GM18499 (cell line): ENCODE measurements around the gene NEUROD4.

Experiments
- ATAC-seq: cut with Tn5 transposase; IDR thresholded peaks from one replicate; pipeline ENCODE4 v1.9.1; 2021; ENCODE audit warnings: moderate number of reproducible peaks; ENCODE audit not compliant: insufficient read depth, unreplicated experiment

The NEUROD4 gene

DNA sequence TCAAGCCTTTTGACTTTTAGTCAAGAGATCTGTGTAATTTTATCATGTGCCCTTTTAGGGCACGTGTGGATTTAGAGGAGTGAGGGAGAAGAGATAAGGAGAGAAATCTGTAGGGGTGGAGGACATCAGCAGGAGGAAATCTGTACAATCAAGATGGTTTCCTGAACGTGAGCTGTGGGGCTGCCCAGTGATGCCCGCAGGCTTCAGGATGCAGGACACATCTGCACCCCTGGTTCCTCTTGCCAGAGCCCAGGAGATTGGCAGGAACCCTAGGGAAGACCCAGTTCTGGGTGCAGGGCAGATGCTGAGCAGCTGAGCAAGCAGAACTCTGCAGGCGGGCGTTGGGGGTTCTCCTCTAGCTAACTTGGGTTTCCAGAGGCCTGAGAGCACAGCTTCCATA, 23.6 kb upstream of the NEUROD4 start:
- ATAC-seq = no peak

DNA sequence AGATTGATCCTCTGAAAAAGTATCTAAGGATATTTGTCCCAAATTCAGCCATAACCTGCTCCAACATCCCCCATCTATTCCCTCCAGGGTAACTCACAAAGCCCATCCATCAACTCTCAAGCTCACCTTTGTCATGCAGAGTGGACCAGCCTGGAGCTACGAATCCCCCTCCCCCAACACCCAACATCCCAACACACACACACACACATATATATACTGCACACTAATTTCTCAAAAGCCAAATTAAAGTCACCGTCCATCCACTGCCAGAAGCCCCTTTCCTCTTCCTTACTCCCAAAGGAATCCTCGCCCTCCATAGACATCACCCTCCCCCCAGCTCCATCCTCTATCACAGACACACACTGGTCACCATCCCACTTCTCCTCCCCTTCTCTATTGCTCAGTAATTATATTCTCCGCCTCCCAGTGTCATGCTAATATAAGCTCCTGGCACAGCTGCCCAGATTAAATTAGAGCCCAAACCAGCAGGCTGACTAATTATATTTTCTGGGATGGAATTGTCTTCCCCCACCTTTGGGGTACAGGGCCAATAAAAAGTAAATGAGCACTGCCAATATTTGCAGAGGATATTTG, 21.7 kb upstream of the NEUROD4 start:
- ATAC-seq = no peak

DNA sequence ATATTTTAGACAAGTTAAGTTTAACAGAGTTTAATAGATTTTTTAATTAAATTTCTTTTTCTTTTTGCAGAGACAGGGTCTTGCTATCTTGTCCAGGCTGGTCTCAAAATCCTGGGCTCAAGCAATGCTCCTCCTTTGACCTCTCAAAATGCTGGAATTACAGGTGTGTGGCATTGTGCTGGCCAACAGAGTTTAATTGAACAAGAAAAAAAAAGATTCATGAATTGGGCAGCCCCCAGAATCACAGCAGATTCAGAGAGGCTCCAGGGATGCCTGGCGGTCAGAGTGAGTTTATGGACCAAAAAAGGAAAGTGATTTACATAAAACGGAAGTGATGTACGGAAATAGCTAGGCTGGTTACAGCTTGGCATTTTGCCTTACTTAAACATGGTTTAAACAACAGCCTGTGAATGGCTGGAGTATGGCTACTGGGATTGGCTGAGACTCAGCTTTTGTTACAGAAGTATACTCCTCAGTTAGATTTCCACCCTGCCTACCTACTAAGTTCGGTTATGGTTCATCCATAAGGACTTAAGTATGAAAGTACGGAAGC, 20.7 kb upstream of the NEUROD4 start:
- no peak for ATAC-seq

DNA sequence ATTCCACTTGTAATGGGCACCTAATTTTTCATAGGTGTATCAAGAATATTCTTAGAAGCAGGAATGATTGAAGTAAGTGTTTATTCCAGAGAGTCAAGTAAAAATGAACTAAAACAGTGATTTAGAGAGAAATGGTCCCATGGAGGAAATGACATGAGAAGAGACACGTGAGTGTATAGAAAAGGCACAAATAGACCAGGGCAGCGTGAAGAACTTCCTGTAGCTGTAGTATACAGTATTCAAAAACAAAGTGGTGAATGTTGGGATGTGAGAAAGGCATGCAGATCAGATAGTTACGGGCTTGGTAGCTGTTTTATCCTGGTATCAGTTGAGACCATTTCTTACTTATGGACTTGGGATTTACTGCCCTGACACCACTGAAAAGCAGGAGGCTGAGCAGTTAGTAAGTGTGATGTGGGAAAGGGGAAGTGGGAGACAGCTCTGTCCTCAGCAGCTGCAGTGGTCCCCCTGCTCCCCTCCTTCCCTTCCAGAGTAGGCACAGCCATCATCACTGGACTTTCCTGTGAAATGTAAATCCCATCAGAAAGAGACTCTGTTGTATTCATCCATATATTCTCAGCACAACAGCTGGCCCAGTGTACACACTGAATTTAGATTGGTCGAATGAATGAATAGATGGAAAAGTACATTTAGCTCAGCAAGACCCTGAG, 18.4 kb upstream of the NEUROD4 start:
- ATAC-seq = no peak

DNA sequence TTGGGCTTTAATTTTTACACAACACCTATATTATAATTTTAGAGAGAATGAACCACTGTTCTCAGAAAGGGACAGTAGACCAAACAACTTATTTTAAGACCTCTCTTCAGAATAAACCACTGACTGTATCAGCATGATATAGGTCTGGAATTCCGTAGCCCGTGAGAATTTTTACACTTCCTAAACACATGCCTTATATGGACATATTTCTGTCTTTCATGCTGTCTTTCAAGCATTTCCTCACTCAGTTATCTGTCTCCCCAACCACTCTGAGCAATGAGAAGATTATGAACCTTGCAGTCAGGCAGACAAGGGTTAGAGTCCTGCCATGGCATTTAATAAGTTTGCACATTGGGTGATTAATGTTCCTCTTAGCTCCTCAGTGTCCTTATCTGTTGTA, 17.4 kb upstream of the NEUROD4 start:
- no peak for ATAC-seq

DNA sequence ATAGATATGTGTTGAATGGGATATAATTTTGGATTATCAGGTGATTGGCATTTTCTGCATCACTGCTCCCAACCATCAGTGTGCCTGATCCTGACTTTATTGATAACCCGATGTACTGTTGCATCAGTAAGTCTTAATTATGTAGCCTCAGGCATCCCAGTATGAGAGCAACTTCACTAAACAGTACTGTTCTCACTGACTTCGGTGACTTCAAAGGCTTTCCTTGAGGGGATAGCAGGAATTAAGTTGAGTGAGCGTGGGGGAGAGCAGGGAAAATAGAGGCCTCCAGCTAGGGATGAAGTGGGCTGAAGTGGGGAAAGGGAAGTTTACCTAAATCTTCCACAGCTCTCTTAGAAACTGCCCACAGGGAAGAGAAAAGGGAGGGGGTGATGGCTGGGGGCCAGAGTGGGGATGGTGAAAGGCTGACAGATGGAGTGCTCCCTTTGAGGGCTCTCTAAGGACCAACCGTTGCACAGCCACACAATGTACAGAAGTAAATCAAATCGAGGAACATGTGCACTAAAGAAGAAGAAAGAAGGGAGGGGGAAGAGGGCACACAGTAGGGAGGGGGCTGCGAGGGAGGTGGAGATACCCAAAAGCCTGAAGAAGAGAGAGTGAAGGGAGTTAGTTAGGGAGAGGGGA, 10.7 kb upstream of the NEUROD4 start:
- no peak for ATAC-seq

DNA sequence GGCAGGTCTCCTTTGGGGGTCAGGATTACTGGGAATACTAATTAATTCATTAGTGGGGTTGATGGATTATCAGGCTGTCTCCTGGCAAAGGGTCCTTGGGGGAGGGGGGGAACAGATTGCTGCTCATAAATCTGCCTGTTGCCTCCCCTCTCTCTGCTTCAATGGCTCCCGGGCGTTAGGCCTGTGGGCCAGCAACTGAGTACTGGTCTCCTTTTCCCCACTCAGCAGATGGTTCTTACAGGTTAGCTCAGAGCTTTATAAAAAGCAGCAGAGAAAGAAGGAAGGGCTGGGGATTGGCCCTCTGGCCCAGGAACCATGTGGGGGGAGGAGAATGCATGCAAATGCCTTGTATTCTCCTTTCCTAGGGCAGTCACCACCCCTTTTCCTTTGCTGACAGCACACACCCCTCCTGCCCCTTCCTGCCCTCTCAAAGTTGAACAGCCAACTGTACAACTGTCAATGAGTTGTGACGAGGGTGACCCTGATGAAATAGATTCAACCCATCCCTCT, 2.3 kb upstream of the NEUROD4 start:
- no peak for ATAC-seq

DNA sequence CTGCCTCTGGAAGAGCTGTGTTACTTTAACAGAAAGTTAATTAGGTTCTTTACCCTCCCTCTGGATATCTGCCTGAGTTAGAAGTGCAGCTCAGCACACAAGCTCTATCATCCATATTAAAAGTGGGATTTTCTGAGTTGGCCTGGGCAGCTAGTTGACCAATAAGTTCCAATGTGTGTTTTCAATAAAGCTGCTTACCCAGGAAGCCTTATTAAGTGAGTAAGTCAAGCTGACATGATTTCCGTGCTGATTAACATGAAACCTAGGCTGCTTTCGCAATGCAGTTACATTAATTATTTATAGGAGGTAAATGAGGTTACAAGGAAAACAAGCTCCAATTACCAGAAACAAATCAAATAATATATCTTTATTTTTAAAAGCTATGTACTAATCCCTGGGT, 4.8 kb downstream of the NEUROD4 start:
- ATAC-seq = no peak

DNA sequence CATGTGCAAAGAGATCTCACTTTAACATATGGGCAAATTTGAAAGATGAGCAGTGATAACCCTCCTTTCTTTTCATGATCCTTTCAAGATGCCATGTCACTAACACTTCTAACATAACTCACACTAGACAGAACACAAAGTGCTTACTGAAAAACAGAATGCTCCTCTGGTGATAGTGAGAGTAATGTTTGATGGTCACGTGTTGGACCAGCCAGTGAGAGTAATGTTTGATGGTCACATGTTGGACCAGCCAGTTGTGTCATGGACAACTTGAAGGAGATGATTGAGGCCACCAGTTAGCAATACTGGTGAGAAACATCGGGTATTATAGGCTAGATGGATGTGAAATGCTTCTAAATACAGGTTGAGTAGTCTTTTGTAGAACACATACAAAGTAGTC, 5.7 kb downstream of the NEUROD4 start:
- ATAC-seq = no peak

DNA sequence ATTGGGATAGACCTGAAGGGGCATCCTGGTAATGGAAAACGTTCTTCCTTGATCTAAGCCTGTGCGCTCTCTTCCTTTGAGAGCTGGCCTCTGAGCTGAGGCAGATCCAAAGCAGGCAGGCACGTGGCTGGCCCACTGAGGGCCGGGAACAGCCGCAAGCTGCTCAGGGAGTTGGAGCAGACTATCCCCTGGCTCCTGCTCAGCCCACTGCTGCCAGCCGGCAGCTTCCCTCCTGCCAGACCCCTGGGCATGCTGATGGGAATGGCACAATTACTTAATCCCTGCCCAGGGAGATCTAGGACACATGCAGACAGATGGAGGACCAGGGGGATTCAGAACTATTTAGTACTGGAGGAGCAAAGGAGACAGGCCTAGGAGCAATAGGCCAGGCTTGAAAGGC, 14.4 kb downstream of the NEUROD4 start:
- ATAC-seq = no peak

DNA sequence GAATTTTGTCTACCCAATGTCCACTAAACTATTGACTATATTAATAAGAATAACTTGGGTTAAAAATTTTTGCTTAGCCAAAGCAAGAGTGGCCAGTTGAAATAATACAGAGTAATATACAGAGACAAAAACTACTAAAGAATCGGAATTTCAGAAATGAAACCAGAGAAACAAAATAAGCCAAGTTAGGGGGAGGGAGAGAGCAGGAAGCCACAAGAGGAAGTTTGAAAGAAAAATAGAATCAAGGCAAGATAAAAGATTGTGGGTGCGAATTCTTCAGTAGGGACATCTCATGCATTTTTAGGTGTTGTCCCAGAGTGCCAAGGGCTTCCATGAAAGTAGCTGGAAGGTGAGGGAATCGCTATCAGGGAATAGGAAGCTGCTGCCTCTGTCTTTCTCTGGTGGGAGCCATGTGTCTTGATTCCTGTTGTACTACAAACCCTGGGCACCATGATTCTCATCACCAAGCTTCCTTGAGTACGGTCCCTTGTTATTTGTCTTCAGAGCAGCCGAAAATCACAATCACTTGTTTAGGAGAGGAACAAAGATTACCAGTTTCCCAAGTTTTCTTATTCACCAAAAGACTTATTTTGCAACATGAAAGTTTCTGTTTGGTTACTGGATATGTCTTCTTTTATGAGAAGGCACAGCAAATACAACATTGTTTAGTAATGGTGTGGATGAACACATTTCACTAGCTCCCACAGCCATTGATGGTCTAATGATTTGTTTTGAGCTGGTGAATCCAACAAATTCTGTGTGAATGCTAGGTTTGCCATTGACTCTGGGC, 16.7 kb downstream of the NEUROD4 start:
- no peak for ATAC-seq

DNA sequence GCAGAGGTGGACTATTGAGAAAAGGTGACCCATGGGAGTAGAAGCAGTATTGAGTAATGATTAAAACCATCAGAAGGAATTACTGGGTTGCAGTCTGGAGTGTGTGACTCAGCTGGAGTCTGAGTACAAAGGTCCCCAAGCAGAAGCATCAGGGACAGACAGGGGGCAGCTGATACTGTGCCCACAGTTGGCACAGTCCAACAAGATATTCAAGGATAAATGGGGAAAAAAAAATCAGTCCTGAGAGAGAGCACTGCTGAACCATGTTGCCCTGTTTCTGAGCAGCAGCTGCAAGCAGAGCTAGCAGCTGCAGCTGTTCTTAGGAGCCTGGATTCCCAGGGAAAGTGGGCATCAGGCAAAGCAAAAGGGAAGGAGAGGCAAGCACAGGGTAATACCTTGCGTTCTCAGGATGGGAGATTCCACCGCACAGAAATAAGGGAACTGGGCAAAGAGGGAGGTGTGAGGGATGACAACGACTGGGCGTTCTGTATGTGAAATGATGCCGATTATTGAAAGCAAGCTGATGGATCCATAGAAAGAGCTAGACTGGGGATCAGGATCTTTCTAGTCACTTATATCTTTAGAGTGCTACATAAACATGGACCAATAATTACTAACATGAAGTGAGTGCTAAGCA, 17.7 kb downstream of the NEUROD4 start:
- ATAC-seq = no peak

DNA sequence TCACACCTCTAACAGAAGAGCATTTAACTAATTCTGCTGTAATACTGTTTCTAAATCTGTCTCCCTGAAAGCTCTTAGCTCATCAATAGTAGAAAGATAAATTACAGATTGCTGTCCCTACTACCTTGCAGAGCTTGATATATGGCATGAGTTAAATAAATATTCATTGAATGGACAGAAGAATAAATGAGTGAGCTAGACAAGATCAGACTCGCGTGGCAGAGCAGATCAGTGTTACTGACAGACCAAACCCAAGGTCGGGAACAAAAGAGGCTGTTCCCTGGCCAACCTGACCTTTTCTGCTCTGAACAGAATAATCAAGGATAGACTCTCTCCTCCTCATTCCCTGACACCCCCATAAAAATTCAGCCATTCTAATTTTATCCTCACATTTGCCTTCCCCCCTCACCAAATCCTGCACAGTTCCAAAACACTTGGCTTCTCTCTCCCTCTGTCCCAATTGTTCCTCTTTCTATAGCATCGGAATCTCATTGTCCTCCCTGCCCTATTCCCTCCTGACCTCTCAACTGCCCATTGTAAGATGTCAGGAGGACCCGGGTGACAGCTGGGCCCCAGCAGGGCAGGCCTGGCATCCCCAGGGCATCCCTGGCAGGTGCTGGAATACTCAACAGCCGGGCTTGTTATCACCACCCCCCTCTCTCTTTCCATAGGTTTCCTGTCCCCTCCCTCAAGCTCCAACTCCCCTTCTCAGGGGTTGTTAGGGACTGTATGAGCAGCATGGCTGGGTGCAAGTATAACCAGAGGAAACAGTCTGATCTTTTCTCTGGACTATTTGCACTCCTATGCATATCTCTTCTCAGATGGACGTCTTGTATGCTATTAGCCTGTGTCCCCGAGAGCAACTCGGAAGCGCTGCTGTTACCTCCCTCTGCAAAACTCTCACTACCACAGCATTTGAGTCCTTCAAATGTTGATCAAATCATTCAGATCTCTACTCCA, 19.9 kb downstream of the NEUROD4 start:
- no peak for ATAC-seq

DNA sequence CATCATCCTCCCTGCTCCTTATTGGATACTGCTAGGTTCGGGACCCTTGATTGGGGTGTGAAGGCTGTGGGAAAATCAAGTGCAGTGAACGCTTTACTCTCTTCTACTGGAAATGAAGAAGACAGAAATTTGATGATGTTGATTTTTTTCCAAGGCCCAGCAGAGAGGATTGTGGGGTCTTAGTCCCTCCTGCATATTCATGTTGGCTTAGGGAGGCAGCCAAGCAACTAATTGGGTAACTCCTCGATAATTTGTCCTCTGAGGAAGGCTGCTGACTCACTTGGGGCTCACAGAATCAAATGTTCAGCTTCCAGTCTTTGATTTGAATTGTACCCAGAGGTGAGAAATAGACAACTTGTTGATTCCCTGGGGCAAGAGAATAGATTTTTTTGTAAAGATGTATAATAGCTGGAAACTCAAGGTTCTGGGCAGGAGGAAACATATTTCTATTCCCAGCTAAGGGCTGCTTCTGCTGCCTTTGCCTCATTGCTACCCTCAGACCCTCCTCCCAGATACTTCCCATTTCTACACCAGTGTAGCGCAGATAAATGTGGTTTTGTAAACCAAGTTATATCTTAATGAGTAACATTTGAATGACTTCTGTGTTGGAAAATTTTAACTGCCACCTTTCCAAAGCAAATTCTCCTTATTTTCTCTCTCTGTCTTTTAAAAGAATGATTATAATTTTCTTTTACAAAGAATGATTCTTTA, 21.7 kb downstream of the NEUROD4 start:
- ATAC-seq = no peak

DNA sequence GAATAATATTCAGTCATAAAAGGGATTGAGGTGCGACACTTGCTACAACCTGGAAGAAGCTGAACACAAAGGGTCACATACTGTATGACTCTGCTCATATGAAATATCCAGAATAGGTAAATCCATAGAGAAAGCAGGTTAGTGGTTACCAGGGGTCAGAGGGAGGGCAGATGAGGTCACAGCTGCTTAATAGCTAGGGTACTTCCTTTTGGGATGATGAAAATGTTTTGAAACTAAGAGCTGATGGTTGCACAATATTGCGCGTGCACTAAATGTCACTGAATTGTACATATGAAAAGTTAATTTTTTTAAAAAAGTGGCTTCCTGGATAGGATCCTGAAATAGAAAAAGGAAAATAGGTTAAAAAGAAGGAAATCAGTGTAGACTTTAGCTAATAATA, 23.8 kb downstream of the NEUROD4 start:
- no peak for ATAC-seq

DNA sequence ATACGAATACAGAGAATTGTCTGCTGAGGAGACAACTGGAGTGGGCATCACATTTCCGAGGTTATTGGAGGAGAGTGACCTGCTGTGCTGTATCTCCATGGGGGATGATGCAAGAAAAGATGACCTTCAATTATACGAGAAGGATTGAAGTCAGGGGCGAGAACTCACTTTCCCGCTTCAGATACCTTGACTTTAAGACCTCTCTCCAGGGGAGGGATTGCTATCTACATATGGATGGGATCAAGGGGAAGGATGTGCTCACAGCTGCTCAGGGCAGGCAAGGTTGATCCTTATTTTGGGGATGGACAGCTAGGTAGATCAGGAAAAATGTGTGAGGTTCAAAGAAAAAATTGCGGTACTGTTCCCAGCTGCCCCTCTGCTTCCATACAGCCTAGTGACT, 24.4 kb downstream of the NEUROD4 start:
- no peak for ATAC-seq

DNA sequence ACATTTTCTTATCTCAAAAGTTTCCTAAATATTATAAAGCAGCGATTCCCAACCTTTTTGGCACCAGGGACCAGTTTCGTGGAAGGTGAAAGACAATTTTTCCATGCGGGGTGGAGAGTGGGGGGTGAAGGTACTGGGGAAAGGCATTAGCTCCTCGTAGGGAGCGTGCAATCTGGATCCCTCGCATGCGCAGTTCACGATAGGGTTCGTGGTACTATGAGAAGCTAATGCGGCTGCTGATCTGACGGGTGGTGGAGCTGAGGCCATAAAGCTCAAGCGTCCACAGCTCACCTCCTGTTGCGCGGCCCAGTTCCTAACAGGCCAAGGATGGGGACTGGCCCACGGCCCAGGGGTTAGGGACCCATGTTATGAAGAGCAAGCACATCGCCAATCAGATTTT, 29.9 kb downstream of the NEUROD4 start:
- no peak for ATAC-seq

DNA sequence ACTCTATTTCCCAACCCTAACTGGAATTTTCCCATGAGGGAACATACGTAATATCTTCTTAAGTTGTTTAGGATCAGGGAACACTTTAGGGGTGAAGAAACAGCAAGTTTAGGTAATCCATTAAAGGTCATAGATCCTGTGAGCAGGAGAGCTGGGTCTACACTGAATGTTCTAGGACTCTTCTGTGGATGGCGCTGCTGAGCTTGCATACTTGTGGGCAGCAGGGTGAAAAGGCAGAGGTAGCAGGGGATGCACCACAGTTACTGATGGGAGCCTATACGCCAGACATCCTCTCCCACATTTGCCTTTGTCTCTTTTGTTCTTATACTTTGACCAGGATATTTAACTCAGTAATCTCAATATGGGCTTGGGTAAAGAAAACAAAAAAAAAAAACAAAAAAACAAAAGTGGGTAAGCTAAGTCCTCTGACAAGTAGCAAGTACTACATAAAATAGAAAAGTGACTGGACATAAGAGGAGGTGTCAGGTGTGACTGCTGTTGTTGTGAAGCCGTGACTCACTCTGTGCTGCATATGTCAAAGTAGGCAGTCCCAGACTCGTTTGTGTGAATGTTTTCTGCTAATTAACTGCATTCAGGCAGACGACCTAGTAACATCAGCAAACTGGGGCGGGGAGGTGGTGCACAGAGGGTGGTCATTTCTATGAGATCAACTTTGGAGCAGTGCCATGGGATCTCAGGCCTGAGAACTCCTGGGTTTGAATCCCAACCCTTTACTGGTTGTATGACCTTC, 31.6 kb downstream of the NEUROD4 start:
- ATAC-seq = no peak
